OCI-LY3 (cell line): ENCODE measurements around the gene SYNGR4.

Experiments used
- EZH2phosphoT487 ChIP-seq: fragments of 200-600 bp; shearing (Covaris generic); IDR thresholded peaks from 2 replicates; pipeline ENCODE4 v1.6.1; 2018; ENCODE audit warnings: antibody characterized with exemption, mixed run types, low read depth
- TF ChIP-seq, protein P1 (sequence below): fragments of 200-600, 300-600 bp; sonication (generic); IDR thresholded peaks from 2 replicates; pipeline ENCODE4 v1.5.1; 2014; ENCODE audit warnings: antibody characterized with exemption, low read length, low read depth

- TF ChIP-seq, protein P1, sequence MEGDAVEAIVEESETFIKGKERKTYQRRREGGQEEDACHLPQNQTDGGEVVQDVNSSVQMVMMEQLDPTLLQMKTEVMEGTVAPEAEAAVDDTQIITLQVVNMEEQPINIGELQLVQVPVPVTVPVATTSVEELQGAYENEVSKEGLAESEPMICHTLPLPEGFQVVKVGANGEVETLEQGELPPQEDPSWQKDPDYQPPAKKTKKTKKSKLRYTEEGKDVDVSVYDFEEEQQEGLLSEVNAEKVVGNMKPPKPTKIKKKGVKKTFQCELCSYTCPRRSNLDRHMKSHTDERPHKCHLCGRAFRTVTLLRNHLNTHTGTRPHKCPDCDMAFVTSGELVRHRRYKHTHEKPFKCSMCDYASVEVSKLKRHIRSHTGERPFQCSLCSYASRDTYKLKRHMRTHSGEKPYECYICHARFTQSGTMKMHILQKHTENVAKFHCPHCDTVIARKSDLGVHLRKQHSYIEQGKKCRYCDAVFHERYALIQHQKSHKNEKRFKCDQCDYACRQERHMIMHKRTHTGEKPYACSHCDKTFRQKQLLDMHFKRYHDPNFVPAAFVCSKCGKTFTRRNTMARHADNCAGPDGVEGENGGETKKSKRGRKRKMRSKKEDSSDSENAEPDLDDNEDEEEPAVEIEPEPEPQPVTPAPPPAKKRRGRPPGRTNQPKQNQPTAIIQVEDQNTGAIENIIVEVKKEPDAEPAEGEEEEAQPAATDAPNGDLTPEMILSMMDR, result no peak
- TF ChIP-seq EZH2phosphoT487, result no peak
Measured at GRCh38 chr19:48398102-48398374, 33.9 kb downstream of the SYNGR4 start.
